Stimulated activated CD8-positive, alpha-beta memory T cell treated with anti-CD3 and anti-CD28 coated beads, Interleukin-2, amount 100 ng/mL, for 1 hour (primary cell): ENCODE measurements around the gene CEP104.
"Not testable (repeated sequence)": the region's sequence is repeated elsewhere in the genome, so short reads cannot be mapped to it uniquely, and the experiment has no call there.

Experiments used
- DNase-seq, 2 donors: peaks; one replicate each; pipeline ENCODE4 v3.0.0-alpha.2; 2020; ENCODE audit warnings: low read depth in 2 of 2

CEP104 gene

DNA sequence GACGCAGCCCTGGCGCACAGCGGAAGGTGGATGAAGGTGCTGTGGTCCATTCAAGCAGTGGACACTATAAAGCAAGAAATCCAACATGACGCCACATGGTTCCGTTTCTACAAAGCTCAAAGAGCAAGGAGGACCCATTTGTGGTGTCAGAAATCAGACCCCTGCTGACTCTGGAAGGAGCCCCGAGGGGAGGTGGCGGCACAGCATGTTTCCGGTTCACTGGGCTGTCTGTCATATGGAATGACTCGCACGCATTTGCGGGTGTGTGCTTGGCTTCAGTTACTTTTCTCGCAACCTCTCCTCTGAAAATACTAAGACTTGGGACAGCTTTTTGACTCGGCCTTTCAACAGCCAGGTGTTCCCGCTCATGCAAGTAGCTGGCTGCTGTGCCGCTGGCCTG is 31.7 kb downstream of the CEP104 start:
- DNase-seq: no peak

DNA sequence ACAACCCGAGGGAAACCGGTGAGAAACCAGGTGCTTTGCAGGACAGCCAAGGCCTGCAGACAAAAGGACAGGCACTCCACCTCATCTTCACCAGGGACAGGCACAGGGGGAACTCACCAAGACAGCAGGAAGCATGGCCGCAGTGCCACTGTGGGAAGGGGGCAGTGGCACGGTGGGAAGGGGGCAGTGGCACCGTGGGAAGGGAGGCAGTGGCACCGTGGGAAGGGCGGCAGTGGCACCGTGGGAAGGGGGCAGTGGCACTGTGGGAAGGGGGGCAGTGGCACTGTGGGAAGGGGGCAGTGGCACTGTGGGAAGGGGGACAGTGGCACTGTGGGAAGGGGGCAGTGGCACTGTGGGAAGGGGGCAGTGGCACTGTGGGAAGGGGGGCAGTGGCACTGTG is 32.4 kb downstream of the CEP104 start:
- DNase-seq: no peak

DNA sequence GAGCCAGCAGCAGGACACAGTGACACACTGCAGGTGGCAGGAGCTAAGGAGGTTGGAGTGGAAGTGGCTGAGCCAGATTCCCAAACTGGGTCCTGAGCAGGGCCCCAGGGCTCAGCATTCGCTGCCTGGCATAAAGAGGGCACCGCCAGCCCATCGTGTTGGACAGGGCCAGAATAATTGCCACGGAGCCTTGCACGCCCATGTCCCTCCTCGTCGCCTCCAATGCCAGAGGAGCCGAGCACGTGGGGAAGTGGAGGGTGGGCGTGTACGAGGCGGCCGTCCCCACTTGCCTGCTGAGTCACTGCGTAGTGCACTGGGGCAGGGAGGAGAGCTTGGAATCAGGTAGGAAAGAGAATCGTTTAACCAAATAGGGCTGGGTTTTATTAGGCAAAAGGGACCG is 34.6 kb downstream of the CEP104 start:
- no peak for DNase-seq

DNA sequence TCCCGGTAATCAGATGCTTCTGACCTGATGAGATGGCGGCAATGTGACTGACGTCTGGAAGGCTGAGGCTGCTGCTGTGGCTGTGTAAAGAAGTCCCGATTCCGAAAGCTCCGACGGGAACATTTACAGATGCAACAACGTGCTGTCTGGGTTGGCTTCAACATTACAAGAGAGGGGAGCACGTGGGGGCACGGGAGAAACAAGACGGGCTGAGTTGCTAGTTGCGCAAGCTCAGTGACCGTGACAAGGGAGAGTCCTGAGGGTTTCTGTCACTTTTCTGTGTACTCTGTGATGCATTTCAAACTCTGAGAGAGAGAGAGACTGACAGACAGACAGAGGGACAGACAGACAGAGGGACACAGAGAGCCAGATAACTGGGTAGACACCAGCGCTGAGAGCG is 35.1 kb downstream of the CEP104 start:
- DNase-seq: no peak

DNA sequence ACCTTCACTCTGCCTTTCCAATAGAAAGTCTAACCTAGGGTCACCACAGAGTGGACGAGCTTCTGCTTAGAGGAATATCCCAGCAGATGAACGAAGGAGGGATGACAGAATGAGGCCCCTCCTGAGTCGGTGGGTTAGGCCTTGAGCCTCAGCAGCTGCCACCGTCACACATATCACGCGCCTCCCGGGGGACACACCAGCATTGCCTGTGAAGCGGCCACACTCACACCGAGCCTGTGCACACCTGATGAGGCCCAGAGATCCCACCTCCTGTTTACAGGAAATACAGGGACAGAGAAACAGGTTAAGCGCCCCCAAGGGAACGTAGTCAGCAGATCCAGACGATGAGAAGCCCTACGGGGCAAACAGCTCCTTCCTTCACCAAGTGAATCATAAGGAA is 35.6 kb downstream of the CEP104 start:
- no peak for DNase-seq

DNA sequence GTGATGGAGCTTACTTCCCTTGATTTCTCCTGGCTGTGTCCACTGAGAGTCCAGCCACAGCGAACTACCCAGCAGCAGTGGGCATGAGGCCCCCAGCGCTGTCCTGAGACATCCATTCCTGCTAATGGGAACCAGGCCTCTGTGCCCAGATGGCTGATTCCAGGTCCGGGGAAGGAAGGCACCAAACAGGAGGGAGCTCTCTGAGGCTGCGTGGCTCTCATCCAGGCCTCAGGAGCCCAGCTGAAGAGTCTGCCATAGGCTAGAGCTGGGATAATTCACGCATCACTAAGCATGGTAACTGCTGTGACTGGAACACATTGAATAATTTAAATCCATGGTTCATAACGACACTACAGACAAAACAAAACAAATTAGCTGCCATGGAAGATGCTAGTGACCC is 36.0 kb downstream of the CEP104 start:
- DNase-seq: no peak

DNA sequence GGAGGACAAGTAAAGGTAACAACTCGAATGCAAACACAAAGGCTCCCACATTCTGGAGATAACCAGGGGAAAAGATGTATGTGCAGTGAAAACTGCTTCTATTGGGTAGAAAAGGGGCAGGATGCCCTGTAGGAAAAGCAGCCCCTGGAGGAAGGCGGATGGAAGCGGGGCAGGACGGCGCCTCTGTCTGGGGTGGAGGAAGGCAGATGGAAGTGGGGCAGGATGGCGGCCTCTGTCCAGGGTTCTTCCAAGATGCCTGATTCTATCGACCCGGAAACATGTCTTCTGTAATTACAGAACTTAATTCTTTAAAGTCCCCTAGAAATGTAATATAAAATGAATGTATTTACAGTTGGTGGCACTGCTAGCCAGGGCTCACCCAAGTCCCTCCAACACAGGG is 36.7 kb downstream of the CEP104 start:
- DNase-seq: no peak

DNA sequence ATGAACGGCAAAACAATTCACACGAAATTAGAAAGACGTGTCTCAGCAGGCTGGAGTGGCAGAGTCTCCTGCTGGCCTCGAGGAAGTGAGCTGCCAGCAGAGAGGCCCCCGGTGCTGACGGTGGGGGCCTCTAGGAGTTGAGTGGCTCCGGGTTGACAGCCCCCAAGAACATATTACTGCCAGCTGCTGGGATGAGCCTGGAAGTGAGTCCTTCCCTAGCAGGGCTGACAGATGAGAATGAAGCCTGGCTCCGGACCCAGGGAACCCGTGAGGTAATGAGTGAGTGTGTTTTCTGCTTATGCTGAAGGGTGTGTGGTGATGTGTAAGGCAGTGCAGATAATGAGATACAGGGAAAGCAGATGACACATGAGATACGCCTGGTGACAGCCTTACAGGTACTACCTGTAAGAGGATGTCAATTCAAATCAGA is 37.2 kb downstream of the CEP104 start:
- DNase-seq: no peak

DNA sequence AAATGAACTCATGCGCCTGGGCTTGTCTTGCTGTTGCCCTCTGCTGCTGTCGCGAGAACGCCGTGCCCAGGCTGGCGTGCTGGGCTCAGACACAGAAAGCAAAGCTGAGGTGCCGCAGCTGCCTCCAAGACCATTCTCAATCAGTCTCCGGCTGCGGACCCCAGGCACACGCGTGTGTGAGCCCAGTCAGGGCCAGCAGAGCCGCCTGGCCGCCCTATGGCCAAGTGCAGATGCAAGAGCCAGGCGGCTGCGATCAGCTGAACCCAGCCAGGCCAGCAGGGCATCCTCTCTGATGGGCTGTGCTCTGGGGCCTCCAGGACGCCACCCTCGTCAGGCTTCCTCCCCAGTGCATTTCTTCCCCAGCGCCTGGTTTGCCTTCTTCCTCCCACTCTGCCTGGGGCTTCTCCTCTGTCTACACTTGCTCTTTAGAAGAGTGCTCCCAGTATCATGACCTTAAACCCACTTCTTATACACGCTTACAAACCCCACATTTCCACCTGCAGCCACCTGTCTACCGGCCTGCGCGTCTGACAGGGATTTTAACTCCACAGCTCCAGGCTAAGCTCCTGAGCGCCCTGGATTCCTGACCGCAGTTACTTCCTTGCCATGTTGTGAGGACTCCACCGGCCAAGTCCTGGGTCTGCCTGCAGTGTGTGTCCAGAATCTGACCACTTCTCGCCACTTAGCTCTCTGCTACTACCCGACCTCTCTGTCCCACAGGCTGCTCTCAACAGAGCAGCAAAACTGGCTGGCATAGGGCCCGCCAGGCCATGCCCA is 39.0 kb downstream of the CEP104 start:
- no peak for DNase-seq

DNA sequence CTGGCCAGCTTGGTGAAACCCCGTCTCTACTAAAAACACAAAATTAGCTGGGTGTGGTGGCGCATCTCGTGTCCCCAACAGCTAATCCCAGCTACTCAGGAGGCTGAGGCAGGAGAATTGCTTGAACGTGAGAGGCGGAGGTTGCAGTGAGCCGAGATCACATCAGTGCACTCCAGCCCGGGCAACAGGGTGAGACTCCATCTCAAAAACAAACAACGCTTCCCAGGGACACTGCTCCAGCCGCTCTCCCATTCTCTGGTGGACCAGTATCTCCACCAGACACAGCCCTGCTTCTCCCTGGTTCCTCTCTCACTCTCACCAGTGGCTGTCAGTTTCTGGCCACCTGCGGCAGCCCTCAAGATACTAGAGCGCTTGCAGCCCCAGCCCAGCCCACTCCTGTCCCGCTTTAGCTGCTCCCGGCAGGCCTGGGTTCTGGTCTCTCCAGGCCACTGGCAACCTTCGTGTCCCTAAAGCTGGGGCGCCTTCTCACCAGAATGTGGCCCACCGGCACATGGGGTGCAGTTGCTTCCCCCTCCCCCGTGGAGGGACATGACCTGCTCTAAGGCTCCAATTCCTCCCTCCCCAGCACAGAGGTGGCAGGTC is 39.8 kb downstream of the CEP104 start:
- DNase-seq: no peak

DNA sequence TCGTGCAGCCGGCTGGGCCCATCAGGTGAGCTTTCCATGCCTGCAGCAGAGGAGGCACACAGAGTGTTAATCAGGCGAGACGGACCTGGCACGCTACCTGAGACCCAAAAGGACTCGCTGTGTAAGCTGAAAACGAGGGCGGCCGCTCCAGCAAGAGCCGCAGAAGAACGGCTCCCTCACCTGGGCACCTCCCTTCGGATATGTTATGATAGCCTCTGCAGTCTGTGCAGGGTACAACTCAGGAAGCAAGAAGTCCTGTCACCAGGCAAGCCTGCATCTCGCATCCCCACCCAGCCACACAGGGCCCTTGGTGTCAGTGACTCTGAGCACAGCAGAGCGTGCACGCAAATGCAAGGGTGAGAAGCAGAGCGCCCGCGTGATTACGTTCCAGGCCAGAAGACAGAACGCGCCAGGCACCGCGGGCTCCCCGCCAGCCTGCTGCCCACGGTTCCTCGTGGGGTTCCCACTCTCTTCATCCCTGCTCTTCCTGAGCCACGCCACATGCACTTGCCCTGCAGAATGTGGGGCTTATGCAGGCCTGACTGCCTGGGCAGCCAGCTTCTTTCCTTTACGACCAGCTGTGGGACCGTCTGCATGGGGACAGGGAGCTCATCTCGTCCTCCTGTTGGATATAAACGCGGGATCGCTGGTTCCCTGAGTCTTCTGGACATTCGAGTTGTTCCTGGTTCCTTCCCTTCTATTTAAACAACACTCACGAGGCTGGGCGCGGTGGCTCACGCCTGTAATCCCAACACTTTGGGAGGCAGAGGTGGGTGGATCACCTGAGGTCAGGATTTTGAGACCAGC is 40.5 kb downstream of the CEP104 start:
- no peak for DNase-seq

DNA sequence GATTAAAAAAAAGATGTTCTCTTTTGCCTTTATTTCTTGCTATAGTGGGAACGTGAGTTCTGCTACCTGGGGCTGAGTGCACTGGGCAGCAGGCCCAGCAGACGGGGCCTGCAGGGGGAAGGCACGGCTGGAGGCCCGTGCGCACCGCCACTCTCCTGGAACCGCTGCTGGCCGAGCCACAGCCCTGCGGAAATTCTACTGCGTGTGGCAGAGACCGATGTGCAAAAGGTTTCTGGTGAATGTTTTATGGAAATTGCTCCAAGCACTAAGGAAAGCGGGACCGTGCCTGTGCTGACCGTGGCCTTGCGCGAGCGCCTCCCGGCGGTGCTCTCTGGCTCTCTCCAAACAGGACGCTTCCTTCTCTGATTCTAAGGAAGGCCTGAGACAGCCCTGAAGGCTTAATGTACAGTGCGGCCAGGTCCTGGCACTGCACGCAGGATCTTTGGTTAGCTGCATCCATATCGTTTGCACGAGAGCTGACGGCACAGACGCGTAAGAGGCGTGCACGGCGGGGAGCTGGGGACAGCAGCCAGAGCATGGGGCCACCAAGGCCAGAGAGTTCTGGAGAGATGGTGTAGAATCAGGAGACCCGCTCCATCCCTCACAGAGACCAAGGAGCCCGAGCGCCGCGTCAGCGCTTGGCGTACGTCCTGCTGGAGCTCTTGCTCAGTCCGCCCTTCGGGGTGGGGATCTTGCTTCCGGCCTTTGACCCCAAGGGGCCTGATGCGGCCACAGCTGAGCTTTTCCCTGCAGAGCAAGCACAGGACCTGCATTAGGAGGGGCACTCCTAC is 42.0 kb downstream of the CEP104 start:
- no peak for DNase-seq

DNA sequence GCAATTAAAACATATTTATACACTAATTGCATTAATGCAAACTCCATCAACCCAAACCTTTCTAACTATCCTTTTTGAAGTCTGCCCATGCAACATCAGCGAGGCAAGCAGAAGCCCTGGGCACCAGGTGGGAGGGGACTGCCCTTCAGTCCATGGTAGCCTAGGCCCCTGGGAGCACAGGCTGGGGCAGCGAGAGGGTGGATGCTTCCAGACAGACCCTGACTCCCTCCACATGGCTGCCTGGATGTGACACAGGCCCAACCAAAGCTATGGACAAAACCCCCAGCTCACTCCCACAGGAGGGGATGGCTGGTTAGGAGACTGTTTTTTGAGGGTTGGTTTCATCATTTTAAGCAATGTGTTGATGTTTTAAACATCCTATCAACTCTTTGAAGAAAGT is 42.9 kb downstream of the CEP104 start:
- no peak for DNase-seq

DNA sequence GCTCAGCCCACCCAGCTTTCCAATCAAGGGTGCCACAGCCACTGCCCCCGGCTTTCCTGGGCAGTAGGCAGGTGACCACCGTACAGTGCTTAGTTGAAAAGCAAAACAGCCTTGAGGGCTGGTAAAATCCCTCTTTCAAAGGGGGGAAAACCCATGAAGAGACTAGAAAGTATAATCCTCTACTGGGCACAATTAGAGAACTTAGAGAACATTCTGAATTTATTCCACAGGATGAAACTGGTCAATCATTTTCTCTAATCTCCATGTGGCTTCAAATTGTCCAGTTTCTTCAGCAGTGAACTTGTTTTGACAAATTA is 45.5 kb downstream of the CEP104 start:
- DNase-seq: no peak

DNA sequence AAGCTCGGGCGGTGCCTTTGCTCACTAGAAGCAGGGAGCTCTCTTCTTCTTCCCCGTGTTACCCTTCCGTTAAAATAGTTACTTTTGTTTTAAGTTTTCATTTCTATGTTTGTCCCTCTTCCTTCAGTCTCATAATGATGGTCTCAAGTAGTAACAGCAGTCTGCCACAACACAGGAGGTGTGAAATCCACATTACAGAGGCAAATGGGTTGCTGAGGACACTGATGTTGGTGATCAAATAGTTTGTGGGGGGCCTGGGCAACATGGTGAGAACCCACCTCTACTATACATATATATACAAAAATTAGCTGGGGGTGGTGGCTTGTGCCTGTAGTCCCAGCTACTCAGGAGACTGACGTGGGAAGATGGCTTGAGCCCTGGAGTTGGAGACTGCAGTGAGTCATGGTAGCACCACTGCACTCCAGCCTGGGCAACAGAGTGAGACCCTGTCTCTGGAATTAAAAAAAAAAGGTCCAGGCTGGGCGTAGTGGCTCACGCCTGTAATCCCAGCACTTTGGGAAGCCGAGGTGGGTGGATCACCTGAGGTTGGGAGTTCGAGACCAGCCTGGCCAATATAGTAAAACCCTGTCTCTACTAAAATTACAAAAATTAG is 46.8 kb downstream of the CEP104 start:
- not testable (repeated sequence) for DNase-seq

DNA sequence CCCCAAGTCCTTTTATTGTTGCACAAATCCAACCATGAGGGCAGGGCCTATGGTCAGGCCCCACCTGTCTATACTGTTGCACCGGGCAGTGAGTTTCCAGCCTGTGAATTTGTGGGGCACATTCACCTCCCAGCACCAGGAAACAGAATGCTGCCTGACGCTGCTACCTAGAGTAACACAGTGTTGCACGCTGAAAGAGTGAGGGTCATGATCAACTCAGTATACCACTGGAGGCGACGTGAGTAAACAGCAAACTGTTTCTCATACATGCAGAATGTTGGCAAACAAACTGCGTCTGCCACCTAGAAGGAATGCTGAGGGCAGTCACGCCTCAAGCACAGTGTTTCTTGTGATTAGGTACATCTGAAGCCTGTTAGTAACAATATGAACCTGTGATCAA is 47.3 kb downstream of the CEP104 start:
- no peak for DNase-seq

DNA sequence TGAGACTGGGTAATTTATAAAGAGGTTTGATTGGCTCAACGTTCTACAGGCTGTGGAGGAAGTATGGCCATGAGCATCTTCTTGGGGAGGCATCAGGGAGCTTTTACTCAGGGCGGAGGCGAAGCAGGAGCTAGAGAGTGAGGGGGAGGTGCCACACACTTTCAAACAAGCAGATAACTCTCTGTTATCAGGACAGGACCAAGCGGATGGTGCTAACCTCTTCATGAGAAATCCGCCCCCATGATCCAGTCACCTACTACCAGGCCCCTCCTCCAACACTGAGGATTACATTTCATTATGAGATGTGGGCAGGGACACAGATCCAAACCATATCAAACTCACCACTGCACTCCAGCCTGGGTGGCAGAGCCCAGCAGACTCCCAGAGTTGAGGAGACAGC is 49.2 kb downstream of the CEP104 start:
- no peak for DNase-seq

DNA sequence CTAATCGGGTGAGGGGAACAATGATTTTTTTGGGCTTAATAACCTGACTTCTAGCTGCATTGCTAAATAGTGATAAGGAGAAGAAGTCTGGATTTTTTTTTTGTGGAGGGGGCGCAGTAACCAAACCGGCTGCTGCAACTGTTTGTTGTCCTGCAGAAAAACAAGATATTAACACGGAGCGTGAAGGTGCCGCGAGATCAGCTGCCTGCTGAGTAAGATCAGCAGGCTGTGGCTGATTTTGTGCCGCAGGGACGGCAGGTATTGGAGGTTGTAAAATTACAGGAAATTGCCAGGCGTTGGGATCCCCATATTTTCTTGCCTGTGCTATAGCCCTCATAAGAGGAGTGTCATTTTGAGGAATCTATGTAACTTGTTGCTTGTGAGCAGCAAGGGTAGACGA is 52.0 kb downstream of the CEP104 start:
- DNase-seq: no peak

DNA sequence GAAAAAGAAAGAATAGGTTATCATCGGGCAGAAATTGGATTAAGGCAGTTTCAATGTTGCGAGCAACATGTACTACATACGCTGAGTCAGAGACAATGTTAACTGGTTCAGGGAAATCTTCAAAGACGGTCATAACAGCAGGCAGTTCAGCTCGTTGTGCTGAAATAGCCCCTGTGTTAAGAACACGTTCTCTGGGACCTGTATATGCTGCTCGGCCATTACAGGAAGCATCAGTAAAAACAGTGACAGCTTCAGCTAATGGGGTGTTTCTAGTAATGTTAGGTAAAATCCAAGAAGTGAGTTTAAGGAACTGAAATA is 52.4 kb downstream of the CEP104 start:
- not testable (repeated sequence) for DNase-seq

DNA sequence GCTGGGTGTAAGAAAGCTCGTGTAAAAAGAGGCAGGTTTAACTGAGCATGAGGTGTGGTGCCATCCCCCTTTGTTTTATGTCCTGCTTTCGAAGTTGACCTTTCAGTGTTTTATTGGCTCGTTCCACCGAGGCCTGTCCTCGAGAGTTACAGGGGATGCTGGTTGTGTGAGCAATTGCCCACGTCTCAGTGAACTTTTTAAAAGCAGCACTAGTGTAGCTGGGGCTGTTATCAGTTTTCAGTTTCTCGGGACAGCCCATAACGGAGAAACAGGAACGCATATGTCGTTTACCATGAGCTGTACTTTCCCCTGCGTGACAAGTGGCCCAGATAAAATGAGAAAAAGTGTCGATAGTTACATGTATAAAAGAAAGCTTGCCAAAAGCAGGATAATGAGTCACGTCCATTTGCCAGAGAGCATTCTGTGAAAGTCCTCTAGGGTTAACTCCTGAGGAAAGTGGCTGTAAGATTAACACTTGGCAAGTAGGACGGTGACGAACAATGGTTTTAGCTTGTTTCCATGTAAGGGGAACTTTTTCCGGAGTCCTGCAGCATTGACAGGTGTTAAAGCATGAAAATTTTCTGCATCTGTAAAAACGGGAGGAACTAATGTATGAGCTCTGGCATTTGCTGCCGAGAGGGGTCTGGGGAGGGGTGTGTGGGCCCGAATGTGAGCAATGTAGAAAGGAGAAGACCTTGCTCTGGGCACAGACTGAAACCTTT is 52.9 kb downstream of the CEP104 start:
- no peak for DNase-seq

DNA sequence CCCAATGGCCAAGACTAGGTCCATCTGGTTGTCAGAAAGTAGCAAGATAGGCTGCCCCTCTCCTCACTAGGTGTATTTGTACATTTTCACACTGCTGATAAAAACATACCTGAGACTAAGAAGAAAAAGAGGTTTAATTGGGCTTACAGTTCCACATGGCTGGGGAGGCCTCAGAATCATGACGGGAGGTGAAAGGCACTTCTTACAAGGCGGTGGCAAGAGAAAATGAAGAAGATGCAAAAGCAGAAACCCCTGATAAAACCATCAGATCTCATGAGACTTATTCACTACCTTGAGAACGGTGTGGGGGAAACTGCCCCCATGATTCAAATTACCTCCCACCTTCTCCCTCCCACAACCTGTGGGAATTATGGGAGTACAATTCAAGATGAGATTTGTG is 56.2 kb downstream of the CEP104 start:
- not testable (repeated sequence) for DNase-seq
